Measurements from ENCODE around the gene IL4. TPM values are rescaled to one million over a fixed set of nuclear protein-coding genes. Genes with fewer than 3 reads are reported as not detected.
"Not testable (repeated sequence)": the region's sequence is repeated elsewhere in the genome, so short reads cannot be mapped to it uniquely, and the experiment has no call there.

The IL4 gene
- total RNA-seq, 1 experiment from 2014 or later, result not detected

DNA sequence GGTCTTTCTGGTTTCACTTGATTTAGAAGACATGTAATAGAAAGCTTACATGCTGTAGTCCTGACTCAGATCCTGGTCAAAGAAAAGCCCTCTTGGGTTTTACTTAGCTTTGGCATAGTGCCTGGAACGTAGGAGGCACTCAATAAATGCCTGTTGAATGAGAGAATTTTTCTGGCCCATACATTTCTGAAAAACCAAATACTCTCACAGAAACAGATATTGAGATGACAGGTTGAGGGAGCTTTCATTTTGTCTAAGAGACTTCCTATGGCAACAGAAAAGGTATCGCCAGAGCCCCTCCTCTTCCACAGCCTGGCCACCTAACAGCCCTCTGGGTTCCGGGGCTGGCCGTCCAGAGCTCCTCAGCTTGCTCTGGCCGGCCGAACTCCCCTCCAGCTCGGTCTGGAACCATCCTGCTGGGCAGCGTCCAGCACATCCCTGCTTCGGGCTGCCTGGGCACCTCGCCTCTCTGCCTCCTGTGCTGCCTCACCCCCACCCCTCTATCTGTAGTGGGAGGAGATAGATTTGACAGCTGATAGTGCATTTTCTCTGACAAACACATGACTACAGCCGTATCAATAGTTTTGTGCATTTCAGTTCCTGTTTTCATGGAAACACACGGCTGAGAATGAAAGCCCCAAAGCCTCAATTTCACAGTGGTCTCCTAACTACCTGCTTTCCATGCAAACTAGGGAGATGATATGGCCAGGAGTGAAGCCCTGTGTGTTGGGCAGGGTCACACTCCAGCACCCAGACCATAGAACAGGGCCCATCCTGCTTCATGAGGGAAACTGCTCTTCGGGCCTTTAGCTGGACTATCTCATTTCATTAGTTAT lies 1.1 kb downstream of the IL4 start:
- DNase-seq (ENCODE audit: low spot score), result peak; percentile 83

DNA sequence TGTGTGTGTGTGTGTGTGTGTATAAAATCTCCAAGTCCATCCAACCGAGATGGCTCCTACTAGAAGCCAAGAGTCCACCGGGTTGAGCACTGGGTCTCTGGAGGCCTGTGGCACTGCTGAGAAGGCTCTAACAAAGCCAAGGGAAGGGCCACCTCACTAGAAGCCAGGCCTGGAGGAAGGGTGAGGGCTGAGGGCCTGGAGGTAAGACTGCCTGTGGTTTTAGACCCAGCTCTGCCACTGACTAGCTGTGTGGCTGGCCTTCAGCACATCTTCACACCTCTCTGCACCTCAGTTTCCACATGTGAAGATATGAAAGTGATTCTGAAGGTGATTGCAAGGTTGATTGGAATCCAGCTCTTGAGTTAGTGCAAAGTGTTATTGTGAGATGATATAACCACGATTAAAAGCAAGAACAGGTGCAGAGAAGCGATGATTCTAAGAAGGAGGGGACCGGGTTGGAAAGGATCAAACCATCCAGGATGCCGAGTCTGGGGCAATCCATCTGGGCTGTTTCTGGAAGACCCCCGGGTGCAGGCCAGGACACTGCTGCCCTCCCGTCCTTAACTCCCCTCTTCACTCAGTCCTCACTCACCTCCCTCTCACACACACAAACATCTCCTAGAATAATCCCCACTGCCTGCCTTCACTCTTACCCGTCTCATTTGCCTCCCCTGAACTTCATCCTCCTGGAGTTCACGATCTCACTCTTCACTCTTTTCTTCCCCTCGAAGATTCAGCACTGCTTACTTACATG lies 2.3 kb downstream of the IL4 start:
- DNase-seq (ENCODE audit: low spot score), result no peak

DNA sequence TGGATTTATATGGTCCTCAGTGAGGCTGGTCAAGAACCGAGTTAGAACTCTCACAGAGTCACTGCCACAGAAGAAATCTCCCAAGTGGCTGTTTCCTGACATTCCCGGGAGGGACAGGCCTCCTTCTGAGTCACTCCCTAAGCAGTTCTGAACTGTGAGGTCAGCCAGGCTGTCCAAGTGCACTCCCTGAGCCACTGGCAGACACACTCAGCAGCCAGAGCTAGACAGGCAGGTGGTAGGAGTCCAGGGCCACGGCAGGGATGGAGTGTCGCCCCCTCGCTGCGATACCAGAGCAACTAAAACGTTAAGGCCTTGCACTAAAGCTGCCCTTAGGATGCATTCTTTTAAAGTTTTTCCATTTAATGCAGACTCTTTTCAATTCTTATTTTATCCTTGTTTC lies 3.4 kb downstream of the IL4 start:
- DNase-seq (ENCODE audit: low spot score), result peak; percentile 92

DNA sequence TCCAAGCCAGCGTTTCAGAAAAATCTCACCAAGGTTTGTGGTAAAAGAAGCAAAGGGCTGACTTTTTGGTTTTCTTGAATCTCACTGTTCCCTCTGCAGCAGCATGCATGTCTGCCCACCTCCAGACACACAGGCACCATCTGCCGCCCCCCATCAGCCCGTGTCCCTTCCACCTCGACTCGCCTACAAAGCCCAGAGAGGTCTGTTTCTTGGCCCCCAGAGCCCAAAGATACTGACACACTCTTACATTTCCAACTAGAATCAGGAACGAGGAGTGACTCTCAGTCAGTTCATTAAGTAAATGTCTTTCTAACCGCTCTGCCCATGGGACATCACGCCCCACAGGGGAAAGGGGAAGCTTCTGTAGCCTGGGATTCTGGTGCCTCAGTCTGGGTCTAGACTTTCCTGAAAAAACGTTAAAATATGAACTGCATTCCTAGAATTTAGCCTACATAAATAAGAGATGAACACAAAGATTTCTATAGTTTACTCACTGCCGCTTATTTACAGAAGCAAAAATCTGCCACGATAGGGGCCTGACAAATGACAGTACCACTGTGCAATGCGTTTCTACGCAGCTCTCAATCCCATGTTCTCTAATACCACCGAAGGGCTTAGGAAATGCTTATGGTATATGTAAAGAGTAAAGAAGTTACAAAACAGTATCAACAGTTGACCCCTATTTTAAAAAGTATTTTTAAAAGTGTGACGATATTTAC lies 4.1 kb downstream of the IL4 start:
- no peak for DNase-seq (ENCODE audit: low spot score)

DNA sequence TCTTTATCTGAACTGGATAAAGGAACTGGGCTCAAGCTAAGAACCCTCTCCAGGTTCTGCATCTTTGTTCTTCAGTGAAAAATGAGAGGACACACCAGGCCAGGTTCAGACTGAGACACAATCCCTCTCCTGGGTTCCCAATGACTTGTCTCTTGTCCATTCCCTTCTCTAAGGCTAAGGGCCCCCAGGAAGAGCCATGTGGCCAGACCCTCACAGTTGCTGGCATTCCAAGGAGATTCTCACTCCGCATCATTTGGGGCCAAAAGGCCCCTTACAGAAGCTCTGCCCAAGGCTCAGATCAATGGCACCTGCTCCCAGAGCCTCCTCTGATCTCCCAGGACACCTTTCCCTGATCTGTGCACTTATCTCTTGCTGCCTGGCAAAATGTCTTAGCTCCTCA lies 4.9 kb downstream of the IL4 start:
- no peak for DNase-seq (ENCODE audit: low spot score)

DNA sequence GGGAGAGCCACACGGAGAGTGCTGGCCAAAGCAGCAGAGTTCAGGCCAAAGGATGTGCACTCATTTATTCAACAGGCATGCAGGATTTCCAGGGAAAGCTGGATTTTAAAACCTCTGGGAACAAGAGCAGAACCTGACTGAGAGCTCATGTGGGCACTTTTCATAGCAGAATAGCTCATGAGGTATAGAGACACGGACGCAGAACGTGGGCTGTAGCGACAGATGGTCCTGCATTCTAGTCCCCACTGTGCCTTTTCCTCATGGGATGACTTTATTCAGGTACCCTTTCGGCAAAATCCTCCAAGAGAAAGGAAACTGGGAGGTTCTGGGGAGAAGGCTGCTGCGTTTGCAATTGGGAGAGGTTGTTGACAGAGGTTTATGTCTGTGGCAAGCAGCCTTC lies 5.4 kb downstream of the IL4 start:
- no peak for DNase-seq (ENCODE audit: low spot score)

DNA sequence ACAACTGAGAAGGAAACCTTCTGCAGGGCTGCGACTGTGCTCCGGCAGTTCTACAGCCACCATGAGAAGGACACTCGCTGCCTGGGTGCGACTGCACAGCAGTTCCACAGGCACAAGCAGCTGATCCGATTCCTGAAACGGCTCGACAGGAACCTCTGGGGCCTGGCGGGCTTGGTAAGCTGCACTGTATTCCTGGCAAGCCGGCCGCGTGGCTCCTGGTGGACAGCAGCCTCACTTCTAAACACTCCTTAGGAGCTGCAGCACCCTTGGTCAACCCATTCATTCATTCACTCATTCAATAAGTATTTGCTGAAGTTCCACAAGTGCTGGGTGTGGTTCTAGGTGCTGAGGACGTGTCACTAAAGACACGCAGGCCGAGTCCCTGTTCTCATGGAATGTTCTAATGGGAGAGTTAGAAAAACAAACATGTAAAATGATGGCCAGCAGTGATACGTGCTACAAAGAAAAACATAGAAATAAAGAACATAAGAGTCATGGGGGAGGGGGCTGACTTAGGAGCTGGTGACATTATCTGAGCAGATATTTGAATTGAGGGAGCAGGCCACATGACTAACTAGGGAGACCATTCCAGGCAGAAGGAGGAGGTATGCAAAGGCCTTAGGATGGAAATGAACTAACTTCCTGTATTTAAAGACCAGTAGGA lies 6.1 kb downstream of the IL4 start:
- no peak for DNase-seq (ENCODE audit: low spot score)

DNA sequence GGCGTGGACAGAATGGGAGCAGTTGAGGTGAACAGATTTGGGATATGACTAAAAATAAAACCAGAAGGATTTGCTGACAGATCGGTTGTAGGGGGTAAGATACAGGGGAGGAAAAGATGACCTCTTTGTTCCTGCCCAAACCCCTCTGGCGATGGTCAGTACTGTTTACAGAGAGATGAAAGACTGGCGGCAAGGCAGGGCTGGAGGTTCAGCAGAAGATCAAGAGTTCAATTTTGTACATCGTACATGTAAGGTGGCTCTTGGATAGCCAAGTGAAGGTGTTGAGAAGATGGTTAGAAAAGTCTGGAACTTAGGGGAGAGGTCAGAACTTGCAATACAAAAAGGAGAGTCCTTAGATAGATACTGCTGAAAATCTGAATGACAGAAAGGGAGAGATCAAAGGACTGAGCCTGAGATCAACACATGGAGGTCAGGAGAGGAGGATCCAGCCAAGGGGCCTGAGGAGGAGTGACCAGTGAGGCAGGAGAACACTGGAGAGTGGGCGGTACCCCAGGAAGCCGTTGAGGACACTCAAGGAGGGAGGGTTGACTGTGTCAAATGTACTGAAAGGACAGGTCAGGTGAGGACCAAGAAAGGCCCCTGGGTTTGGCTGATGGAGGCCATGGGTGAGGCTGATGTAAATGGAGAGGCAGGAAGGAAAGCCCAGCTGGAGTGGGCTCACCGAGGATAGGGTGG lies 7.1 kb downstream of the IL4 start:
- no peak for DNase-seq (ENCODE audit: low spot score)

DNA sequence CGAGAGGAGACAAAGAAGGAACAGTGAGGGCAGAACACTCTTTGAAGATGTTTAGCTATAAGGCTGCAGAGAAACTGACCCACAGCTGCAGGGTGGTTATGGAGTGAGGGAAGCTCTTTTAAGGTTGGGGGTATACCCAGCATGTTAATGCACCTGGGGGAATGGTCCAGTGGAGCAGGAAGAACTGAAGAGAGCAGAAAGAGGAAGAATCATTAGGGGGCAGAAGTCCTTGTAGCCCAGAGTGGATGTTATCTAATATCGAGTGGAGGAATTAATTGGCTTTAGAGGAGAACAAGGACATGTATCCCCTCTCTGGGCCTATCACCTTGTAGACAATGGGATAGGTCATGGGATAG lies 7.7 kb downstream of the IL4 start:
- no peak for DNase-seq (ENCODE audit: low spot score)

DNA sequence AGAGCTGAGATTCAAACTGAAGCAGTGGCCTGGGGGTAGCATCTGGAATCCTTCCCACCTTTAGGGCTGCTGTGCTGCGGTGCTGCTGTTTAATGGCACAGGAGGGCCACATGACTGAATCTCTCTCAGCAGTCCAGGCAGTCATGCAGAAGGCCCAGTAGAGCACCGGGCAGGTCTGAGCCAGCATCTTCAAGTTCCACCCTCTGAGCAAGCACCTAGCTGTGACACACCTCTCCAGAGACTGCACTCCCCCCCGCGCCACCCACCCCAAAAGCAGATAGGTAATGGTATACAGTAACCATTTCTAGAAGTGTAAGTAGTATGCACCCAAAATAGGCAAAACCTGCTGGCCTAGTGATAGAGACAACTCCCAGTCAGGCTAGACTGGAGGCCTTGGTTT lies 8.2 kb downstream of the IL4 start:
- no peak for DNase-seq (ENCODE audit: low spot score)

DNA sequence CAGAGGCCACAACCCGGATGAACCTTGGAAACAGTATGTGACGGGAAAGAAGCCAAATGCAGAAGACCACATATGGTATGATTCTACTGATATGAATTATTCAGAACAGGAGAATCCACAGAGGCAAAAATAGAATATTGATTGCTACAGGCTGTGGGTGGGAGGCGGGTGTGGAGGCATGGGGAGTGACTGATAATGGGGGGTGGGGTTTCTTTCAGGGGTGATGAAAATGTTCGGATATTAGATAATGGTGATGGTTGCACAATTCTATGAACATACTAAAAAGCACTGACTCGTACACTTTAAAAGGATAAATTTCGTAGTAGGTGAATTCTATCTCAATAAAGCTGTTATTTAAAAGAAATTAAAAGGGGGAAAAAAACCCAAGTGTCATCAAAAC lies 10.7 kb downstream of the IL4 start:
- DNase-seq (ENCODE audit: low spot score), result no peak

DNA sequence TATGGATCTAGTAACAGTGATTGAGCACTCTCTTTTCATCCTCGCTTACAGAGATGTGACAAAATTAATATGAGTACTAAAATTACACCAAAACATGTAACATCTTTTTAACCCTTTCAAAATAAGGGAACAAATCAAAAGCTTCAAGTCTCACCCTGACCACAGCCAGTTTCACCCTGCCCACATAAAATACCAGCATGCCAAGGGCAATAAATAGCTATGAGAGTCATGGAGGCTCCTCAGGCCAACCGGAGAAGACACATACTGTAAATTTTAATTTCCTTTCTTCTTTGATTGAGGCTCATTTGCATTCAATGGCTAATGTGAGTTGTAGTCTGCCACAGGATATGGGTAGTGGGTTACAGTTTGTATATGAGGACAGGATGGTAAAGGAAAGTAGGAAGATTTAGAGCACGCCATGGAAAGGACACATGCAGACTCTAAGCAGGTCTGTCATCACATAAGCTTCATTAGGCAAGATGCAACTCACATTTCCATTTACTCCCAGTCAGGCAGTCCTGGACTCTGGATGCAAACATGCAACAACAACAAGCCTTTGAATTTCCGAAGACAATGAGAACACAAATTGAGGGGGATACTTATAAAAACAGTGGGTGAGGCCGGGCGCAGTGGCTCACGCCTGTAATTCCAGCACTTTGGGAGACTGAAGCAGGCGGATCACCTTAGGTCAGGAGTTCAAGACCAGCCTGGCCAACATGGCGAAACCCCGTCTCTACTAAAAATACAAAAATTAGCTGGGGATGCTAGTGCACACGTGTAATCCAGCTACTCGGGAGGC lies 11.3 kb downstream of the IL4 start:
- no peak for DNase-seq (ENCODE audit: low spot score)

DNA sequence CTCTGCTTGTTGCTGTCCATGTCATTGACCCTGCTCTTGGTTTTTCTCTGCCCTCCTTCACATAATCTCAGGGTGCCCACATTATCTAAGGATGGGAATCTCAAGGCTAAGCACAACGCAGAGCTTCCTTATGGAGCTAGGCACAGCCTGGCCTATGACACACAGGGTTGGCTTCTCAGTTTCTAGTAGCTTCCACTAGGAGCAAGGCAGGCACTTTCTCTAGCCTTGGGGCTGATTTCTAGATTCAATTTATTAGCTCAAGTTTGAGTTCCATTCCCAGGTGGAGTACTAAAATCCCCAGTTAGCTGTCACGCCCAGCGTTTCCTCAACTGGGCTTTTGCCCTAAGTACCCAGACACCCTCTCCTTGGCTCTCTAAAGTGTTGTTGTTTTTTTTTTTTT lies 12.4 kb downstream of the IL4 start:
- DNase-seq (ENCODE audit: low spot score), result no peak

DNA sequence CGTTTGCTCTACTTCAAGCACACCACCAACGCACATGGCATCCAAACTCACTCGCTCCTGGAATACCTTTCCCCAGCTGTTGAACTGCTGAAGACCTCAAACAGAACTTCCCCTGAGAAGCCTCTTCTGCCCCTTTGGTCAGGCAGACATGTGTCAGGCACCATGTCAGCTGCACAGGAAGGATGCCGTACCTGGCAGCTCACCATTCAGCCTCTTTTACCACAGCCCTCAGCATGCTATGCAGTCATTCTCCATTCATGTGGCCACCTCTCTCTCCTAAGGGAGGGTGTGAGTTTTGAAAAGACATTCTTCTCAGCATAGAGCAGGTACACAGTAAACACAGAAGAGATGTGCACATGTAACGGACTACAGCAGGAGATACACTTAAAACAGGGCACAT lies 14.2 kb downstream of the IL4 start:
- DNase-seq (ENCODE audit: low spot score), result no peak

DNA sequence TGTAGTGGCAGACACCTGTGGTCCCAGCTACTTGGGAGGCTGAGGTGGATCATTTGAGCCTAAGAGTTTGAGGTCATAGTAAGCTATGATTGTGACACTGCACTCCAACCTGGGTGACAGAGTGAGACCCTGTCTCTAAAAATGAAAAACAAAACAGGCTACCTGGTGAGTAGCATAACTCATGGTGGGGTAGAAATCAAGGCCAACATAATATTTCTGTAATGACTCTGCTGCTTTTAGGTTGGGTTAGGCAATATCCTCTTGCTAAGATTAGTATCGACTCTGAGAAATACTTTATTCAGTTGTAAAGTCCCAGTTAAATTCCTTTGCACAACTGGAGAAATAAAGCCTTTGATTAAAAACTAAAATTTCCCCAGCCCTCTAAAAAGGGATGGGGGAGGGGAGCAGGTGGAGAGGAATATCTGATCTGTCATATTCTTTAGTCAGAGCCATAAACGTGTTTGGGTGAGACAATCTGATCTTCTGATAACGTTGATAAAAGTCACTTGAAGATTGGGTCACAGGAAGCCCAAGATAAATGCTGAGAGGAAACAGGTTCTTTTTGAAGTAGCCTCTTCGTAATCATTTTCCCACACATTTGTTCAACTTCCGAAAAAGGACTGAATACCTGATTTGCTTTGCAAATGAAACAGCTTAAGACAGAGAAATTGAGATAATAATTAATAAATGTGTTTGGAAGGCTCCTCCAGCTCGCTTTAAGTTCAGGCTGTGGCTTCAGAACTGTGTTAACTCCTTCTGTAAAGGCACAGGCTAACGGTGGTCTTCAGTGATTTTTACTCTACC lies 14.9 kb downstream of the IL4 start:
- no peak for DNase-seq (ENCODE audit: low spot score)

DNA sequence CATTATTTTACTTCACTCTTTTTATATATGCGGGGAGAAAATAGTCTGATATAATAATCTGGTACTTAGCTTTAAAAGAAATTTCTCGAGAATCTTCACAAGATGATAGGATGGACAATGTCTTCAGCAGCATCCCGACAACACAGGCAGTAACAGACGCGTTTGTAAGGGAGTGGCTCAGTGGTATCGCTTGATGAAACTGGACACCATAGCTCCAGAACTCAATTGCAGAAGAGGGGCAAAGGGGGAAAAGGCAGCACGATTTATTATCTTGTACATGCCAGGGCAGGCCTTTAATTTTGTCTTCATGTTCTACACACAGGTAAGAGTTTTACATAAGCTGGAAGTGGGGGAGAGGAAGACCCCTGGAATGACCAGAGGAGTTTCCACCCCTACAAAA lies 15.7 kb downstream of the IL4 start:
- DNase-seq (ENCODE audit: low spot score), result no peak

DNA sequence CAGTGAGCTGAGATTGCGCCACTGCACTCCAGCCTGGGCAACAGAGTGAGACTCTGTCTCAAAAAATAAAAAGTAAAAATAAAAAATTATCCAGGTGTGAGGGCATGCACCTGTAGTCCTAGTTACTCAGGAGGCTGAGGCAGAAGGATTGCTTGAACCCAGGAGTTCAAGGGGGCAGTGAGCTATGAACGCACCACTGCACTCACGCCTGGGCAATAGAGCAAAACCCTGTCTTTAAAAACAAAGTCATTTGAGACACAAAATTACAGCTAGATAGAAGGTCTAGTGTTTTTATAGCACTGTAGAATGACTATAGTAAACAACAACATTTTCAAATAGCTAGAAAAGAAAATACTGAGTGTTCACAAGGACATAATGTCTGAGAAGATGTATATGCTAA lies 16.4 kb downstream of the IL4 start:
- DNase-seq (ENCODE audit: low spot score), result no peak

DNA sequence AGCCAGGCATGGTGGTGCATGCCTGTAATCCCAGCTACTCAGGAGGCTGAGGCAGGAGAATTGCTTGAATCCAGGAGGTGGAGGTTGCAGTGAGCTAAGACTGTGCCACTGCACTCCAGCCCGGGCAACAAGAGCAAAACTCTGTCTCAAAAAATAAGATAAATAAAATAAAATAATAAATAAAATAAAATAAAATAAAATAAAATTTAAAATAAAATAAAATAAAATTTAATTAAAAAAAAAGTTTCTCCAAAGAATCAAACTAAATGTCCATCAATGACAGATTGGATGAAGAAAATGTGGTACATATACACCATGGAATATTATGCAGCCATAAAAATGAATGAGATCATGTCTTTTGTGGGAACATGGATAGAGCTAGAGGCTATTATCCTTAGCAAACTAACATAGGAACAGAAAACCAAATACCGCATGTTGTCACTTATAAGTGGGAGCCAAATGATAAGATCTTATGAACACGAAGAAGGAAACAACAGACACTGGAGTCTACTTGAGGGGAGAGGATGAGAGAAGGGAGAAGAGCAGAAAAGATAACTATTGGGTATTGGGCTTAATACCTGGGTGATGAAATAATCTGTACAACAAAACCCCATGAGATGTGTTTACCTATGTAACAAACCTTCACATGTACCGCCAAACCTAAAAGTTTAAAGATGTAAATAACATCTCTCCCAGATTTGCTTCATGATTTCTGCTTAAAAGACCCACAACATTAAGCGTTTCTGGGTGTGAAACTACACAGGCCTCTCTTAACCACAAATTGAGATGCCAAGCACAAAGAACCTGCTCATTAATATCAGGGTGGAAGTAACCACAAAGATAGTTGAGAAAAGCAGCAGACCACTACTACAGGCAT lies 18.2 kb downstream of the IL4 start:
- DNase-seq (ENCODE audit: low spot score), result not testable (repeated sequence)

DNA sequence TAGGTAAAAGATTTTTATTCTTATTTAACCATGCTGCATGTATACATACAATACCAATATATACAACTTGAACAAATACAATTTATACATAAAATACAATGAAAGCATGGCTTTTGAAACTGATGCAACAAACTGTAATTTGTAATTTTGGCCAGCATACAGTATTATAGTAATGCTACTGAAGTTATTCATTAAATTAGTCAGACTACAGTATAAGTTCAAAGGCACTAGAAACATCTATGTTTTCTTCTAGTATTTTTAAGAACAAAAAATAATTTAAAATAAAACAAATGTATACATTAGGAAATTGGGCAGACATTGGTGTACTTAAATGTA lies 18.8 kb downstream of the IL4 start:
- no peak for DNase-seq (ENCODE audit: low spot score)
